ENCODE data around the gene SLC27A5.
"Not testable (repeated sequence)": the region's sequence is repeated elsewhere in the genome, so short reads cannot be mapped to it uniquely, and the experiment has no call there.

Gene SLC27A5

DNA sequence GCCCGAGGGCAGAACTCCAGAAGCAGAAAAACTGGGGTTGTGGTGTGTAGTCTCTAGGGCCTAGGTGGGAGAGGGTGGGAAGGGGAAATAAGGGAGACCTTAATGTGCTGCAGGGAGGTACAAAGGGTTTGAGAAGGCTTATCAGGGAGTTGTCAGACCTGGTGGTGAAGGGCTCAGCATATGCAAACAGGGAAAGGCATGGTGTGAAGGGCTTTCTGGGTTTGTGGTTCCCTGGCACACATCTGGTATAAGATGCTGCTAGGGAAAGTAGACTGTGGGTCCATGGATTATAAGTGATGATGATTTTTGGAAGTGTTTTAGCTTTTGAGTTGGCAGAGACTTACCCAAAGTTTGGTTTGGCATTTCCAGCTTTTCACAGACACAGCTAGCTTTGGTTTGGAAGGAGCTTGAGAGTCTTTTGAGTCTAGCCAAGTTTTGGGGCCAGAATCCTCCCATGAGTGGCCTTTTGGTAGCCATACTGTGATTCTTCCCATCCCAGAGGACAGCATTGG is 34.3 kb upstream of the SLC27A5 start:
- Histone ChIP-seq H3K27me3 (replicated peaks; ENCODE audit: control insufficient read depth, insufficient read depth, low read length) (no peaks in the 10 kb centered on the region), H3K4me3 (replicated peaks; ENCODE audit: low read depth, low read length) (peak overlapping the region; percentile 77), H3K36me3 (ENCODE audit: control insufficient read depth, insufficient read depth, low read length) (peaks cover 48% of the 10 kb centered on the region)
- no peak for DNase-seq (ENCODE audit: extremely low read depth, insufficient read length)
- TF ChIP-seq, protein P1, sequence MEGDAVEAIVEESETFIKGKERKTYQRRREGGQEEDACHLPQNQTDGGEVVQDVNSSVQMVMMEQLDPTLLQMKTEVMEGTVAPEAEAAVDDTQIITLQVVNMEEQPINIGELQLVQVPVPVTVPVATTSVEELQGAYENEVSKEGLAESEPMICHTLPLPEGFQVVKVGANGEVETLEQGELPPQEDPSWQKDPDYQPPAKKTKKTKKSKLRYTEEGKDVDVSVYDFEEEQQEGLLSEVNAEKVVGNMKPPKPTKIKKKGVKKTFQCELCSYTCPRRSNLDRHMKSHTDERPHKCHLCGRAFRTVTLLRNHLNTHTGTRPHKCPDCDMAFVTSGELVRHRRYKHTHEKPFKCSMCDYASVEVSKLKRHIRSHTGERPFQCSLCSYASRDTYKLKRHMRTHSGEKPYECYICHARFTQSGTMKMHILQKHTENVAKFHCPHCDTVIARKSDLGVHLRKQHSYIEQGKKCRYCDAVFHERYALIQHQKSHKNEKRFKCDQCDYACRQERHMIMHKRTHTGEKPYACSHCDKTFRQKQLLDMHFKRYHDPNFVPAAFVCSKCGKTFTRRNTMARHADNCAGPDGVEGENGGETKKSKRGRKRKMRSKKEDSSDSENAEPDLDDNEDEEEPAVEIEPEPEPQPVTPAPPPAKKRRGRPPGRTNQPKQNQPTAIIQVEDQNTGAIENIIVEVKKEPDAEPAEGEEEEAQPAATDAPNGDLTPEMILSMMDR (IDR thresholded peaks at IDR 0.05; ENCODE audit: insufficient read depth, low read length, poor library complexity, severe bottlenecking): no peak

DNA sequence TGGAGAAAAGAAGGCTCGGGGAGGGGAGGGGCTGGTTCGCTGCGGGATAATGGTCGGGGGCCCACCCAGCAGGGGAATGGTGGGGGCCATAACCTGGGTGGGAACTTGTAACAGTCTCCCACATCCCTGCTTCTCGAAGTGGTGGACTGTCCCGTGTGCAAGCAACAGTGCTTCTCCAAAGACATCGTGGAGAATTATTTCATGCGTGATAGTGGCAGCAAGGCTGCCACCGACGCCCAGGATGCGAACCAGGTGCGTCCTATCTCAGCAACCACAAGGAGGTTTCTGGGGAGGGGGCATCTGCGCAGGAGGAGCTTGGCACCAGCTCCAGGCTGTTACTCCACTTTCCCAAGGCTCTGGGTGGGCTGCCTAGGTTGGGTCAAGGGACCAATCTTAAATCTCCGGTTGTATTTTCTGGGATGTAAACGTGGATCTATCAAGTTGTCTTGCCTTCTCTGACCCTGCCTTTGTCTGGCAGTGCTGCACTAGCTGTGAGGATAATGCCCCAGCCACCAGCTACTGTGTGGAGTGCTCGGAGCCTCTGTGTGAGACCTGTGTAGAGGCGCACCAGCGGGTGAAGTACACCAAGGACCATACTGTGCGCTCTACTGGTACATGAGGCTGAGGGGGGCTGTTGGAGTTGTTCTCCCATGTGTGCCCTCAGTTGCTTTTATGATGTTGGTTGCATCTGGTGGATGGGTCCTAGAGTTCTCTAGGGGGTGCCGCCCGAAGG is 33.7 kb upstream of the SLC27A5 start:
- Histone ChIP-seq H3K4me3 (replicated peaks; ENCODE audit: low read depth, low read length) (peak overlapping the region; percentile 77), H3K36me3 (ENCODE audit: control insufficient read depth, insufficient read depth, low read length) (peaks cover 42% of the 10 kb centered on the region), H3K27me3 (replicated peaks; ENCODE audit: control insufficient read depth, insufficient read depth, low read length) (no peaks in the 10 kb centered on the region)
- TF ChIP-seq, protein P1 (IDR thresholded peaks at IDR 0.05; ENCODE audit: insufficient read depth, low read length, poor library complexity, severe bottlenecking): no peak
- no peak for DNase-seq (ENCODE audit: extremely low read depth, insufficient read length)

DNA sequence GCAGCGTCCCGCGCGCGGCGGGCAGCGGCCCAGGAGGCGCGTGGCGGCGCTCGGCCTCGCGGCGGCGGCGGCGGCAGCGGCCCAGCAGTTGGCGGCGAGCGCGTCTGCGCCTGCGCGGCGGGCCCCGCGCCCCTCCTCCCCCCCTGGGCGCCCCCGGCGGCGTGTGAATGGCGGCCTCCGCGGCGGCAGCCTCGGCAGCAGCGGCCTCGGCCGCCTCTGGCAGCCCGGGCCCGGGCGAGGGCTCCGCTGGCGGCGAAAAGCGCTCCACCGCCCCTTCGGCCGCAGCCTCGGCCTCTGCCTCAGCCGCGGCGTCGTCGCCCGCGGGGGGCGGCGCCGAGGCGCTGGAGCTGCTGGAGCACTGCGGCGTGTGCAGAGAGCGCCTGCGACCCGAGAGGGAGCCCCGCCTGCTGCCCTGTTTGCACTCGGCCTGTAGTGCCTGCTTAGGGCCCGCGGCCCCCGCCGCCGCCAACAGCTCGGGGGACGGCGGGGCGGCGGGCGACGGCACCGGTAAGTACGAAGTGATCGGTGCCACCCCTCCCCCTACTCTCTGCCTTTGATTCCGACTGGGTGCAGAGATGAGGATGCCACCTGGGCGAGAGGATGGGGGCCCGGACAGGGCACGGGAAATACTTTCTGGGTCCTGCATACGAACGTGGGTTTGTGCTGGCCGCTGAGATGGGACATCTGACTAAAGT is 32.9 kb upstream of the SLC27A5 start:
- no peak for DNase-seq (ENCODE audit: extremely low read depth, insufficient read length)
- peaks cover 37% of the 10 kb centered on the region for H3K36me3 ChIP-seq (ENCODE audit: control insufficient read depth, insufficient read depth, low read length)
- TF ChIP-seq, protein P1 (IDR thresholded peaks at IDR 0.05; ENCODE audit: insufficient read depth, low read length, poor library complexity, severe bottlenecking): no peak
- peak overlapping the region; percentile 77 for H3K4me3 ChIP-seq (replicated peaks; ENCODE audit: low read depth, low read length)
- H3K27me3 ChIP-seq (replicated peaks; ENCODE audit: control insufficient read depth, insufficient read depth, low read length): no peaks in the 10 kb centered on the region

DNA sequence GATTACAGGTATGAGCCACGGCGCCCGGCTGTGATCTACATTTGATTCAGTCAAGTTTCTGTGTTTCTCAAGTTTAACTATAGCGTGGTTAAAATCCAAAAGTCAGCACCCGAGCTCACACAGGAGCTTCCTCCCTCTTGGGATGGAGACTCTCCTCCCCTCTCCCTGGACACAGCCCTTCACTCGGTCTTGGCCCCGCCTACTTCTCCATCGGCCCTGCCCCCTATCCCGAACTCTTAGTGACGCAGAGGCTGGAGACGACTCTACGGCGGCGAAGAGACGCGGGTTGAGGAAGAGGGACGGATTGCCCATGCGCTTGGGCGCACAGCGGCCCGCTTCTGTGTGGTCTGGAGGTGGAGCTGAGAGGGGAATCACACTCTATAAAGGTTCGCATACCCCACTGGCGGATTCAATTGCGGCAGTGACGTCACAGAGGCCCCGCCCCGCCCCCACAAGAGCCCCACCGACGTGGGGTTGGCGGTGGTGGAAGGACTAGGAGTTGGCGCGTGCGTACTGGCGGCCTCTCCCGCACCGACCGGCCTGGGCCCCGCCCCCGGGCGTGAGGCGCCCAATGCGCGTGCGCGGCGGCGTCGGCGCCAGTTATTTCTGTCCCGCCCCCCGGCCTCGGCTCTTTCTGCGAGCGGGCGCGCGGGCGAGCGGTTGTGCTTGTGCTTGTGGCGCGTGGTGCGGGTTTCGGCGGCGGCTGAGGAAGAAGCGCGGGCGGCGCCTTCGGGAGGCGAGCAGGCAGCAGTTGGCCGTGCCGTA is 32.2 kb upstream of the SLC27A5 start, which contains the start of gene TRIM28:
TRIM28 (plus strand) TSS at position 239 of the 765 bp plus-strand sequence. CDS start 694 bp downstream, outside the sequence.
- H3K4me3 ChIP-seq (replicated peaks; ENCODE audit: low read depth, low read length): peak within 1 kb of the TSS; percentile 77
- peak; percentile 97 for DNase-seq (ENCODE audit: extremely low read depth, insufficient read length)
- TF ChIP-seq, protein P1 (IDR thresholded peaks at IDR 0.05; ENCODE audit: insufficient read depth, low read length, poor library complexity, severe bottlenecking): no peak
- H3K36me3 ChIP-seq (ENCODE audit: control insufficient read depth, insufficient read depth, low read length): peaks cover 29% of the 10 kb centered on the region
- no peaks in the 10 kb centered on the region for H3K27me3 ChIP-seq (replicated peaks; ENCODE audit: control insufficient read depth, insufficient read depth, low read length)

DNA sequence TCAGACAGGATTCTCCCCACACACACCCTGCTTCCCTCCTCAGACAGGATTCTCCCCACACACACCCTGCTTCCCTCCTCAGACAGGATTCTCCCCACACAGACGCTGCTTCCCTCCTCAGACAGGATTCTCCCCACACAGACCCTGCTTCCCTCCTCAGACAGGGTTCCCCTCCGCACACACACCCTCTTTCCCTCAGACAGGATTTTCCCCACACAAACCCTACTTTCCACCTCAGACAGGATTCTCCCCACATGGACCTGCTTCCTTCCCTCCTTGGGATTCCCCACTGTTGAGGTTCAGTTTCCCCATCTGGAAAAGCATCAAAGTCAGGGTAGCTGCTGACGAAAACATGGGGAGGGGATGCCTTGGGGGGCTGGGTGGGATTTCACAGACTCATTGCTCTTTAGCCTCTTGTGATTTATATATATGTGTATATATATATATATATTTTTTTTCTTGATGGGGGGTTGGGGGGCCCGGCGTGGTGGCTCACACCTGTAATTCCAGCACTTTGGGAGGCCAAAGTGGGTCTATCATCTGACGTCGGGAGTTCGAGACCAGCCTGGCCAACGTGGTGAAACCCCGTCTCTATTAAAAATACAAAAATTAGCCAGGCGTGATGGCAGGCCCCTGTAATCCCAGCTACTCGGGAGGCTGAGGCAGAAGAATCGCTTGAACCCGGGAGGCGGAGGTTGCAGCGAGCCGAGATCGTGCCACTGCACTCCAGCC is 31.0 kb upstream of the SLC27A5 start:
- peaks cover 17% of the 10 kb centered on the region for H3K36me3 ChIP-seq (ENCODE audit: control insufficient read depth, insufficient read depth, low read length)
- not testable (repeated sequence) for DNase-seq (ENCODE audit: extremely low read depth, insufficient read length); H3K27me3 ChIP-seq (replicated peaks; ENCODE audit: control insufficient read depth, insufficient read depth, low read length); H3K4me3 ChIP-seq (replicated peaks; ENCODE audit: low read depth, low read length)

DNA sequence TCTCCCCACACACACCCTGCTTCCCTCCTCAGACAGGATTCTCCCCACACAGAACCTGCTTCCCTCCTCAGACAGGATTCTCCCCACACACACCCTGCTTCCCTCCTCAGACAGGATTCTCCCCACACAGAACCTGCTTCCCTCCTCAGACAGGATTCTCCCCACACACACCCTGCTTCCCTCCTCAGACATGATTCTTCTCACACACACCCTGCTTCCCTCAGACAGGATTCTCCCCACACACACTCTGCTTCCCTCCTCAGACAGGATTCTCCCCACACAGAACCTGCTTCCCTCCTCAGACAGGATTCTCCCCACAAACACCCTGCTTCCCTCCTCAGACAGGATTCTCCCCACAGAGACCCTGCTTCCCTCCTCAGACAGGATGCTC is 27.4 kb upstream of the SLC27A5 start:
- not testable (repeated sequence) for H3K36me3 ChIP-seq (ENCODE audit: control insufficient read depth, insufficient read depth, low read length); DNase-seq (ENCODE audit: extremely low read depth, insufficient read length); H3K4me3 ChIP-seq (replicated peaks; ENCODE audit: low read depth, low read length); H3K27me3 ChIP-seq (replicated peaks; ENCODE audit: control insufficient read depth, insufficient read depth, low read length)
